Nucleus accumbens (tissue), 56 donors: ENCODE measurements around the gene ABR.
A peak's percentile ranks its signal among the peaks of the same experiment; 100 is the strongest.
"Not testable (repeated sequence)": the region's sequence is repeated elsewhere in the genome, so short reads cannot be mapped to it uniquely, and the experiment has no call there.

Source experiments
- DNase-seq, 56 donors: peaks; one replicate each; lab custom pipeline; 2025; lab: John Stamatoyannopoulos, UW

The ABR gene

DNA sequence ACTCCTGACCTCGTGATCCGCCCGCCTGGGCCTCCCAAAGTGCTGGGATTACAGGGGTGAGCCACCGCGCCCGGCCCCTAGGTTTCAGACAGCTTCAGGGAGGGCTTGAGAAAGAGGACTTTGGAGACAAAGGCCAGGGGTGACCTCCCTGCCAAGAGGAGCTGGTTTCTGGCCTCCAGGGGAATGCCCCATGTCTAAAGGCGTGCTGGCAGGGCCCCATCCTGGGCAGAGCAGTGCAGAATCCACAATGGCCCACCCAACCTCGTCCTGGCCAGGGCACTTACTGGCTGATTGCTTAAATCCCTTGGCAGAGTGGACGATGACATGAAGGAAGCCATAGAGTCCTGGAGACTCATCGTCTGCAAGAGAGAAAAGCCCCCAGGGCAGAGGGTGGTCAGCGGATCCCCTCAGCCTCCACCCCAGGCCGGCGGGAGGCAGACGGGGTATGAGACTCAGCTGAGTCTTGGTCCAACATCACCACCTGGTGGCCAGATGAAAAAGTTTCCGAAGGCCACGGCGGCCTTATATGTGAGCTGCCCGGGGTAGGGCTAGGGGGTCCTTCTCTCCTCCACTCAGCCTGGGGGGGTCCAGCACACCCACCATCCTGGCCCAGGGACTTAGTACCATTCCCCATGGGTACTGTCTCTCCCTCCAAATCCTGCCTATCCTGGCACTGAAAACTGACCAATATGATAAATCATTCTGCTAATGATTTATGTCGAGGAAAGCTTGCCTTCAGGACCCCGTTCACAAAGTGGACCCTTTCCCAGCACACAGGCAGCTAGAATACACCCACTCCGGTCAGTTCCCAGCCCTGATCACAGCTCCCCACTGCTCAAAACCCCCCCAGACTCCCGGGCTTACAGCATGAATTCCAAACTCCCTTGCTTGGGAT lies 123.8 kb downstream of the ABR start:
- DNase-seq = peak in 39 of 56 donors; percentile 12 to 83 (median 40)

- DNase-seq = no peak
Measured at GRCh38 chr17:1055231-1055630, 124.5 kb downstream of the ABR start.

GRCh38 chr17:1054656-1055055 lies 125.1 kb downstream of the ABR start:
- DNase-seq = no peak

GRCh38 chr17:1053661-1054360 lies 126.0 kb downstream of the ABR start:
- DNase-seq = no peak

DNA sequence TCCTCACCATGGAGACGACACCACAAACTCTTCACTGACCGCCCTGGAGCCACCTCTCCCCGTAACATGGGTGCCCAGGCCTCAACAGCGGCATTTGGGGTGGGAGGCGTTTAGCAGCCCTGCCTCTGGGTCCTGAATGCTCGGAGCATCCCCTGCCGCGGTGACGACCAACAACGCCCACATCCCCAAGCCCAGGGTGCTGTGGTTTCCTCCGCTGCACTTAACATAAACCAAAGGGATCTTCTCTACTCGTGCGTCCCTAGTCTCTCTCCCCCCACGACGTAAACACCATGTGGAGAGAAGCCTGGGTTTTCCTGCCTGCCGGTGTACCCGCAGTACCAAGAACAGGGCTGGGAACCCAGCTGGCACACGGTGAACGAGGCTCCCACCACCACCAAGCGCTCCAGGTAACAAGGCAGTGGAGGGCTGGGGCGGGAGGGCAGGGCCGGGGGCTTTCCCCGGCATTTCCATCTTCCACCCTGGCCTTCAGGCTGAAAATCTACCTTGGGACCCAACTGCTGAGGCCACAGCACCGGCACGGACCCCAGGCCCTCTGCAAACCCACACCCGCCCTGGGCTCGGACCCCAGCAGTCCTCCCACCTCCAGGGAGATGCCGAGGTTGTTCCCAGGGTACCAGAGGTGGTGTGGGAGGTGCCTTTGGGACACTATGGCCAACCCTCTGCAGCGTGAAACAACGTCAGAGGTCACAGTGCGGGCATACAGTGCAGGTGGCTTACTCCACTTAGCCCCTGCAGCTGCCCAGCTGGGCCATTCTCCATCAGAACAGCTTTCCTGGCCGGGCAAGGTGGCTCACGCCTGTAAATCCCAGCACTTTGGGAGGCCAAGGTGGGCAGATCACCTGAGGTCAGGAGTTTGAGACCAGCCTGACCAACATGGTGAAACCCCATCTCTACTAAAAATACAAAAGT lies 128.5 kb downstream of the ABR start:
- no peak for DNase-seq

- no peak for DNase-seq
Measured at GRCh38 chr17:1050246-1050995, 129.4 kb downstream of the ABR start.

DNA sequence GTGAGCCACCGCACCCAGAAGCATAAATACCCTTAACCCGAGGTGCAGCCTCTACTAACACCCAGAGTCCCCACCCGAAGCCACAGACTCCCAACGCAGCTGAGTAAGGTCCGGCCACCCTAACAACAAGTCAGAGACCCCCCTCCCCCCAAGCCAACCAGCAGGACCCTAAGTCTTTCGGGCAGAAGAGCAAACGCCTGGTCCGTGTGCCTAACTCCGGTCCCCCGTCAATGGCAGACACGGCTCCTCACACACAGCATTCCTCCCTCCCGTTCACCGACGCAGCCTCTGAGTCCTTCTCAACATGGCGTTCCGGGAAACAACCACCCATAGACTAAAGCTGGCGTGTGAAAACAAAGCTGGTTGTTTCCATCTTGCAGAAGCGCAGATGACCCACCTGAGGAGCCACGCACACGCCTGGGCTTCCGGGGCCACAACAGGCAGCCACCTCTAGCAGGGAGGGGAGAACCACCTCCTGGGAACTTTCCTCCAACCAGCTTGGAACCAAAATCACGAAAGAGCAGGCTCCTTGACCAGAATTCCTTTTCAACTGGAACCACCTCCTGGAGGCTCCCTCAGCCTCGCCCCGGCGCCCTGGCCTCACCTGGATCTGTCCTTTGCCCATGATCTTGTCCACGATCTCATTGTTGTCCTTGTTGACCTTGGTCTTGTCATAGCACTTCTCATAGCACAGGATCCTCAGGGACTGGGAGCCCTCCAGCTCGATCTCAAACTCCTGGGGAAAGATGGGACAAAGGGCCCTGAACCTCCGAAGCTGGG lies 130.1 kb downstream of the ABR start:
- no peak for DNase-seq

- DNase-seq = not testable (repeated sequence)
Measured at GRCh38 chr17:1048516-1049115, 131.2 kb downstream of the ABR start.

DNA sequence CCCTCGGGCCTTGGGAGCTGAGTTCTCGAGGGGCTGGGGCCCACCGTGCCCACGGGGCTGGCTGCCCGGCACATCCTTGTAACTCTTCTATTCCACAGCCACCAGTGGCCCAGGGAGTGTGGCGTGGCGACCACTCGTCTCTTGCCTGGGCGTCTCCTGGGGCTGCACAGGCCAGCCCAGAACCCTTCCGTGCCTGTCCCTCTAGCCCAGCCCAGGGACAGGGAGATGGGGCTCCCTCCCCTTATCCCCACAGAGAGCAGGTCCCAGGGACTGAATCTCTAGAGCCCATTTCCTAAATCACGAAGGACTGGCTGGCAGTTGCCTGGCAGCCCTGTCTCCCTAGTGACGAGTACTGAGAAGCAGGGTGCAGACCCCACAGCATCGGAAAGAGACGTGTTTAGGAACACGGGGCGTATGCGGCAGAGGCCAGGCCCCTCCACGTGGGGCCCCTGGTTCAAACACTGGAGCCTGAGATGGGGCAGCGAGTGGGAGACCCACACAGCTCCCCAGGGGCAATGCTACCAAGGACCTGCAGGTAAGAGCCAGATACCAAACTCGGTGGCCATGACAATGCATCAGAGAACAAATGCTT lies 131.8 kb downstream of the ABR start:
- no peak for DNase-seq

DNA sequence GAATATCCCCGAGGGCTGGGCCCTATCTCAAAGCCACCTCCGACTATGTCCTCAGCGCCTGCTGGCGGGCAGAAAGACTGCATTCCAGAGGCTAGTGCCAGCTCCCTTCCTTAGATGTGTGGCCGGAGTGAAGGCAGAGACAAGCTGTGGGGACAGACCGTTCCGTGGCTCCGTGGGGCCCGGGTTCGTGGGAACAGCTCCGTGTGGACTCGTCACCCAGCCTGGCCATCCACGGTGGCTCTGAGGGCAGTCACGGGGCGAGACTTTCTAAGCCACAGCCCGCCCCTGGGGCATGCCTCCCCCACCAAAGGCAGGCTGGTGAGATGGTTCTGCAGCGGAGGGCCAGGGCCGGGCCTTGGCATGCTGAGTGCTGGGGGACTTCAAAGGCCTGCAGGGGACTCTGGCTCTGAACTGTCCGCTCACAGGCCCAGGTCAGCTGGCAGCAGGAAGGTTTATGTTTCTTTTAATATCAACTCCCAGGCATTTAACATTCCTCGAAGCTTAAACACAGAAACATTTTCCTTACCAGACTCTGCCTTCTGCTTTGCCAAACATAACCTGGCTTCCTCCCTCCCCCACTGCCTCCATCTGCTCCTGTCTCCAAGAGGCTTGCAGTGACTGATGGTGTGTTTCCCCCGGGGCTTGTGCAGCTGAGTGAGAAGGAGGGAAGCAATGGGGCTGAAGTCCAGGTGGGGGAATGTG lies 132.5 kb downstream of the ABR start:
- DNase-seq = peak in 3 of 56 donors; percentile 12 to 49 (median 25)

DNA sequence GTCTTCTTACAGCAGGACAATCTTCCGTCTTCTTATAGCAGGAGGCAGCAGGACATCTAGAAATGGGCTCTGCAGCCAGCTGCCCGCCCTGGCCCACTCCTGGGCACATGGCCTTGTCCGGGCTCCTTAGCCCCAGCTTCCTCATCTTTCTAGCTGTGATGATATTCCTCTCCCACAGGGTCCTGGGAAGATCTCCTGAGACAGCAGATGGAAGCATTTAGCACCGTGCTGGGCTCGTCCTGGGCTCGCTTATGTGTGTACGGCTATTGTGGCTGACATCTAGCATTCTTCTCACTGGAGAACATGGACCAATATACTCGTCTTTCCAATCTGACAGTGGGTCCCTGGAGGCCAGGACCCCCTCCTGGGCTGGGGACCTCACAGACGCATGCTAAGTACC lies 134.3 kb downstream of the ABR start:
- DNase-seq = no peak

GRCh38 chr17:1044387-1045009 lies 135.3 kb downstream of the ABR start:
- not testable (repeated sequence) for DNase-seq

DNA sequence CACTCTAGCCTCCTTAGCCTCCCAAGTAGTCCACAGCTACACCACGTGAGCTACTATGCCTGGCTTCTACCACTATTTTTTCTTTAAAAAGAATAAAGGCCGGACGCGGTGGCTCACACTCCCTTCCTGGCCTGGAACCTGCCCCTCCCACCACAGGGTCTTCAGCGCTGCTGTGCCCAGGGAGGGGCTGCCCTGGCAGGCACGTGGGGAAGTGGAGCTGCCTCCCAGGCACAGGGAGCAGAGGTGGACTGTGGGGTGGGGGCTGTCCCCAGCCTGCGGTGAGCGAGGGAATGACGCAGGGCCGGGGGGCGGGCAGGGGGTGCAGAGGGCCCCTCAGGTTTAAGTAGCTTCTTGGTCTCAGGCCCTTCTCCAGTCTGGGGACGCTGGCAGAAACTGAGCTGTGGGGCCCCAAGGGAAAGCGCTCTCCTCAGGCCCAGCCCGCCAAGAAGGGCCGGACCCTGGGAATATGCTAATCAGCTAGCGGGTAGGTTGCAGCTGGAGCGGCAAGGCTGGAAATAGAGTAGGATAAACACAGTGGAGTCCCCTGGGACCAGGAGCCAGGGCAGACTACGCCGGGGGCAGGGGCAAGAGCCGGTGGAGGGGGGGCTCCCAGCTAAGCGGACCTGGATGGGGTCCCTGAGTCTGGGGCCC lies 136.1 kb downstream of the ABR start:
- peak in 3 of 56 donors; percentile 26 to 37 (median 30) for DNase-seq

GRCh38 chr17:1042486-1042885 lies 137.3 kb downstream of the ABR start:
- no peak for DNase-seq

DNA sequence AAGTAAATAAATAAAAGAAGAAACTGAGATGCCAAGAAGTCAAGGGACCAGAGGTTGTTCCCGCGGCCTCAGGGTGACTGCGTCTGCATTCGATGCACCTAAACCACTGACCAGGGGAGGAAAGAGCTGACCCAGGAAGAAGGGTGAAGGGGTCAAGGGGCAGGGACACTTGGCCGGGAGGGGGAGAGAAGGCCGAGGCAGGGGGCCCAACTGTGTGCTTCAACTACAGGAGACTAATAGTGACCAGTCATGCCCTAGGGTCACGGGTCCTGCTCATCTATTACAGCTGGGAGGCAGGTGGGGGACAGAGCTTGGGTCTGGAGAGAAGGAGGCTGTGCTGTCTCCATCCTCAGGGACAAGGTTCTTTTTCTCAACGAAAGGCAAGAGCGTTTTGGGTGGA lies 138.0 kb downstream of the ABR start:
- DNase-seq = no peak

- peak in 16 of 56 donors; percentile 9 to 53 (median 29) for DNase-seq
Measured at GRCh38 chr17:1040216-1040600, 139.6 kb downstream of the ABR start.
